CD4-positive, alpha-beta memory T cell (primary cell): ENCODE data around the gene RPUSD1. TPM values are rescaled to one million over a fixed set of nuclear protein-coding genes. Genes with fewer than 3 reads are reported as not detected.
A peak's percentile ranks its signal among the peaks of the same experiment; 100 is the strongest.

Experiments
- CTCF ChIA-PET: fragments of 350-600 bp; sonication (Branson Sonifier 250); formaldehyde crosslinking; loops from one replicate; lab custom pipeline; 2021; ENCODE audit warnings: inconsistent platforms; ENCODE audit not compliant: partially characterized antibody; lab: Charles Lee
- POLR2A ChIA-PET: fragments of 350-600 bp; sonication (Branson Sonifier 250); formaldehyde crosslinking; loops from one replicate; lab custom pipeline; 2021; ENCODE audit not compliant: partially characterized antibody; lab: Charles Lee
- DNase-seq, 5 donors: peaks; one replicate each; pipeline versions ENCODE4 v3.0.0 to v3.0.0-alpha.2; 2020 to 2022; ENCODE audit warnings: mixed read lengths in 1 of 5
- H3K27ac ChIP-seq: one replicate; pipeline ENCODE4 v1.7.0; 2013; ENCODE audit warnings: low read depth, low read length
- H3K27me3 ChIP-seq: 2 replicates; pipeline ENCODE4 v1.7.0; 2013; ENCODE audit warnings: mild to moderate bottlenecking, low read length, moderate library complexity; ENCODE audit not compliant: insufficient read depth
- H3K36me3 ChIP-seq: 2 replicates; pipeline ENCODE4 v1.7.0; 2013; ENCODE audit warnings: mild to moderate bottlenecking, low read length, moderate library complexity; ENCODE audit not compliant: insufficient read depth
- H3K4me1 ChIP-seq: 2 replicates; pipeline ENCODE4 v1.7.0; 2013; ENCODE audit warnings: mild to moderate bottlenecking, low read length, moderate library complexity; ENCODE audit not compliant: insufficient read depth
- H3K4me3 ChIP-seq, 2 donors: one replicate each; pipeline ENCODE4 v1.7.0; 2013; ENCODE audit warnings: low read length in 2 of 2, mild to moderate bottlenecking in 1 of 2
- H3K9me3 ChIP-seq, 2 donors: one replicate each; pipeline ENCODE4 v1.7.0; 2013; ENCODE audit warnings: low read length in 2 of 2, control low read depth in 1 of 2; ENCODE audit not compliant: control insufficient read depth in 1 of 2
- H3K27ac Mint-ChIP-seq, 7 donors: one replicate each; pipeline ENCODE4 v1.8.0; 2020 to 2021; ENCODE audit warnings: mixed read lengths in 7 of 7, mild to moderate bottlenecking in 6 of 7, inconsistent platforms in 3 of 7, moderate library complexity in 3 of 7
- H3K27me3 Mint-ChIP-seq, 2 donors: one replicate each; pipeline ENCODE4 v1.8.0; 2020 to 2021; ENCODE audit warnings: mixed read lengths in 2 of 2
- H3K36me3 Mint-ChIP-seq, 2 donors: one replicate each; pipeline ENCODE4 v1.8.0; 2020 to 2021; ENCODE audit warnings: mixed read lengths in 2 of 2, inconsistent platforms in 1 of 2, mild to moderate bottlenecking in 1 of 2
- H3K4me1 Mint-ChIP-seq, 4 donors: one replicate each; pipeline ENCODE4 v1.8.0; 2020 to 2021; ENCODE audit warnings: mixed read lengths in 4 of 4, mild to moderate bottlenecking in 1 of 4
- H3K4me3 Mint-ChIP-seq, 8 donors: one replicate each; pipeline ENCODE4 v1.8.0; 2020 to 2021; ENCODE audit warnings: mixed read lengths in 8 of 8, mild to moderate bottlenecking in 7 of 8, moderate library complexity in 6 of 8, inconsistent platforms in 3 of 8
- H3K9me3 Mint-ChIP-seq, 8 donors: one replicate each; pipeline ENCODE4 v1.8.0; 2020 to 2021; ENCODE audit warnings: mixed read lengths in 8 of 8, mild to moderate bottlenecking in 5 of 8, inconsistent platforms in 3 of 8, moderate library complexity in 1 of 8
- intact Hi-C: fragments of 100-400 bp; cut with micrococcal nuclease; formaldehyde crosslinking; loops from one replicate; pipeline ENCODE4 v1.15.1; 2023
- microRNA-seq: library from miRNA; unstranded; fragments of <30 nt; microRNA quantifications from one replicate; pipeline ENCODE4 v1.2.0, GENCODE V29; 2021; ENCODE audit warnings: borderline replicate concordance, borderline number of aligned reads, borderline microRNAs expressed, mixed read lengths
- polyA plus RNA-seq, 2 donors: library from polyadenylated mRNA; unstranded; fragments of 300-500 nt; fragmentation: Illumina TruSeq; gene quantifications; one replicate each; pipeline ENCODE4 v1.2.3, GENCODE V29; 2021
- total RNA-seq, 2 experiments: library from RNA; stranded (reverse); gene quantifications; one replicate each; pipeline ENCODE4 v1.2.3, GENCODE V29; 2021

RPUSD1 gene
- total and polyA plus RNA-seq, 4 experiments from 2014 or later = 19.9 to 31.1 (median 28.3) TPM

GRCh38 chr16:739560-740458 is 48.4 kb downstream of the RPUSD1 start:
- peaks cover 3 to 14% of the 10 kb centered on the region in 2 donors for H3K36me3 Mint-ChIP-seq

GRCh38 chr16:736936-737481 is 51.2 kb downstream of the RPUSD1 start:
- H3K27me3 Mint-ChIP-seq = no peaks in the 10 kb centered on the region
- POLR2A ChIA-PET = interaction anchor here (0.8 to 3.5 kb wide), 4 partner anchors 9 to 50 kb away, joined by 3 to 15 read pairs (median 5); partner anchors contain the start of genes CCDC78, HAGHL and METRN
- H3K36me3 Mint-ChIP-seq = peaks cover 3 to 20% of the 10 kb centered on the region in 2 donors

More at GRCh38 chr16:739560-740458, 48.4 kb downstream of the RPUSD1 start:
- Histone ChIP-seq H3K36me3 (peaks cover 24% of the 10 kb centered on the region), H3K4me1 (peaks cover 10% of the 10 kb centered on the region), H3K9me3 (no peaks in the 10 kb centered on the region), H3K27me3 (no peaks in the 10 kb centered on the region), H3K27ac (peak overlapping the region; percentile 85), H3K4me3 (peak overlapping the region in 1 of 2 donors; percentile 73)
- H3K4me3 Mint-ChIP-seq = peak overlapping the region; percentile 53 to 88 (median 66)
- no peaks in the 10 kb centered on the region for H3K27me3 Mint-ChIP-seq
- POLR2A ChIA-PET = interaction anchor here (0.6 to 2.2 kb wide), 7 partner anchors 12 to 46 kb away, joined by 3 to 21 read pairs (median 9); partner anchors contain the start of genes ANTKMT, CCDC78, HAGHL and METRN
- peak overlapping the region in 4 of 7 donors; percentile 7 to 60 (median 26) for H3K27ac Mint-ChIP-seq
- peaks cover 0 to 15% (median 1%) of the 10 kb centered on the region in 4 donors for H3K4me1 Mint-ChIP-seq
- CTCF ChIA-PET = interaction anchor here (1.0 to 4.3 kb wide), 6 partner anchors 19 to 29 kb away, joined by 3 to 27 read pairs (median 7); partner anchors contain the start of genes ANTKMT and METRN
- no peaks in the 10 kb centered on the region for H3K9me3 Mint-ChIP-seq
- intact Hi-C loops = loop anchor here (2.0 kb wide), 2 partner anchors 13 to 49 kb away; partner anchors contain the start of genes CCDC78, CHTF18, HAGHL and RPUSD1
- DNase-seq = no peak

GRCh38 chr16:735982-736453 is 52.2 kb downstream of the RPUSD1 start:
- no peak overlapping the region for H3K4me3 ChIP-seq
- intact Hi-C loops = no loop called here
- POLR2A ChIA-PET = interaction anchor here (0.6 to 3.5 kb wide), 7 partner anchors 8 to 51 kb away, joined by 3 to 15 read pairs (median 5); partner anchors contain the start of genes CCDC78 and HAGHL
- H3K9me3 ChIP-seq = no peaks in the 10 kb centered on the region
- H3K27me3 ChIP-seq = no peaks in the 10 kb centered on the region
- Mint-ChIP-seq H3K27ac (peak overlapping the region in 1 of 7 donors; percentile 17), H3K9me3 (no peaks in the 10 kb centered on the region), H3K4me1 (peaks cover 0 to 15% (median 1%) of the 10 kb centered on the region in 4 donors), H3K4me3 (no peak overlapping the region), H3K36me3 (peaks cover 3 to 21% of the 10 kb centered on the region in 2 donors), H3K27me3 (no peaks in the 10 kb centered on the region)
- H3K27ac ChIP-seq = no peak overlapping the region
- H3K4me1 ChIP-seq = peaks cover 10% of the 10 kb centered on the region
- H3K36me3 ChIP-seq = peaks cover 38% of the 10 kb centered on the region
- CTCF ChIA-PET = interaction anchor here (1.1 to 2.1 kb wide), 4 partner anchors 16 to 26 kb away, joined by 3 to 14 read pairs (median 5); no protein-coding TSS in a partner anchor
- no peak for DNase-seq

More at GRCh38 chr16:736936-737481, 51.2 kb downstream of the RPUSD1 start:
- Mint-ChIP-seq H3K27ac (no peak overlapping the region), H3K4me3 (no peak overlapping the region), H3K9me3 (no peaks in the 10 kb centered on the region), H3K4me1 (peaks cover 0 to 15% (median 1%) of the 10 kb centered on the region in 4 donors)
- intact Hi-C loops = no loop called here
- Histone ChIP-seq H3K27me3 (no peaks in the 10 kb centered on the region), H3K4me3 (no peak overlapping the region), H3K9me3 (no peaks in the 10 kb centered on the region), H3K36me3 (peaks cover 38% of the 10 kb centered on the region), H3K4me1 (peaks cover 10% of the 10 kb centered on the region), H3K27ac (no peak overlapping the region)
- CTCF ChIA-PET = interaction anchor here (0.6 to 2.1 kb wide), 6 partner anchors 17 to 27 kb away, joined by 3 to 14 read pairs (median 3); partner anchors contain the start of gene METRN
- DNase-seq = no peak

- Histone ChIP-seq H3K4me1 (peaks cover 8% of the 10 kb centered on the region), H3K36me3 (peaks cover 38% of the 10 kb centered on the region), H3K4me3 (no peak overlapping the region), H3K9me3 (no peaks in the 10 kb centered on the region), H3K27me3 (no peaks in the 10 kb centered on the region), H3K27ac (no peak overlapping the region)
- H3K4me3 Mint-ChIP-seq = no peak overlapping the region
- ChIA-PET POLR2A (interaction anchor here (0.8 to 3.5 kb wide), 6 partner anchors 7 to 52 kb away, joined by 3 to 15 read pairs (median 4); partner anchors contain the start of genes CCDC78 and HAGHL), CTCF (interaction anchor here (2.0 to 2.1 kb wide), 2 partner anchors 19 to 22 kb away, joined by 7 to 14 read pairs; no protein-coding TSS in a partner anchor)
- no peak for DNase-seq
- peak overlapping the region in 1 of 7 donors; percentile 50 for H3K27ac Mint-ChIP-seq
- peaks cover 0 to 15% (median 1%) of the 10 kb centered on the region in 4 donors for H3K4me1 Mint-ChIP-seq
- no peaks in the 10 kb centered on the region for H3K27me3 Mint-ChIP-seq
- H3K36me3 Mint-ChIP-seq = peaks cover 3 to 21% of the 10 kb centered on the region in 2 donors
- intact Hi-C loops = no loop called here
- H3K9me3 Mint-ChIP-seq = no peaks in the 10 kb centered on the region
These were observed 53.0 kb downstream of the RPUSD1 start for GRCh38 chr16:734981-735881.

Small RNA genes lying within 50 kb of the gene (microRNA-seq; reads per million reads assigned to microRNA genes)
- gene MIR662 = not detected

Other genes starting within 250 kb of the RPUSD1 start
- gene PRR35, start 228.0 kb downstream of the RPUSD1 start, total RNA-seq = not detected
- gene PRR35, start 228.0 kb downstream of the RPUSD1 start, polyA plus RNA-seq = not detected
- gene NHLRC4, start 221.4 kb downstream of the RPUSD1 start, total RNA-seq = 1 to 10 TPM; 2.4 to 3.2 TPM
- gene NHLRC4, start 221.4 kb downstream of the RPUSD1 start, polyA plus RNA-seq = 1 to 10 TPM; 2.1 to 2.7 TPM
- gene PIGQ, start 218.4 kb downstream of the RPUSD1 start, total RNA-seq = 10 to 100 TPM; 61.4 to 63.3 TPM
- 10 to 100 TPM in 1 of 2 donors, 1 to 10 TPM in 1; 7.2 to 12.5 TPM for gene PIGQ, start 218.4 kb downstream of the RPUSD1 start, polyA plus RNA-seq
- 10 to 100 TPM; 22.0 to 25.6 TPM for gene RAB40C, start 198.3 kb downstream of the RPUSD1 start, total RNA-seq
- gene RAB40C, start 198.3 kb downstream of the RPUSD1 start, polyA plus RNA-seq = 10 to 100 TPM in 1 of 2 donors, 1 to 10 TPM in 1; 6.8 to 17.7 TPM
- gene WFIKKN1, start 157.4 kb downstream of the RPUSD1 start, total RNA-seq = under 1 TPM; 0.67 to 0.86 TPM
- gene WFIKKN1, start 157.4 kb downstream of the RPUSD1 start, polyA plus RNA-seq = under 1 TPM in 1 of 2 donors, not detected in 1; 0.09 TPM
- gene METTL26, start 152.1 kb downstream of the RPUSD1 start, total RNA-seq = 10 to 100 TPM; 68.4 to 74.1 TPM
- 100 to 1,000 TPM in 1 of 2 donors, 10 to 100 TPM in 1; 90.1 to 106 TPM for gene METTL26, start 152.1 kb downstream of the RPUSD1 start, polyA plus RNA-seq
- gene MCRIP2, start 146.6 kb downstream of the RPUSD1 start, total RNA-seq = 10 to 100 TPM; 28.3 to 30.5 TPM
- gene MCRIP2, start 146.6 kb downstream of the RPUSD1 start, polyA plus RNA-seq = 10 to 100 TPM; 34.6 to 45.5 TPM
- 10 to 100 TPM; 18.0 to 19.7 TPM for gene WDR90, start 139.0 kb downstream of the RPUSD1 start, total RNA-seq
- gene WDR90, start 139.0 kb downstream of the RPUSD1 start, polyA plus RNA-seq = 1 to 10 TPM in 1 of 2 donors, under 1 TPM in 1; 0.96 to 1.7 TPM
- gene RHOT2, start 120.2 kb downstream of the RPUSD1 start, total RNA-seq = 100 to 1,000 TPM; 254 to 263 TPM
- gene RHOT2, start 120.2 kb downstream of the RPUSD1 start, polyA plus RNA-seq = 10 to 100 TPM; 46.6 to 54.3 TPM
- 1 to 10 TPM; 2.2 to 2.4 TPM for gene RHBDL1, start 112.7 kb downstream of the RPUSD1 start, total RNA-seq
- gene RHBDL1, start 112.7 kb downstream of the RPUSD1 start, polyA plus RNA-seq = 1 to 10 TPM; 2.1 to 2.8 TPM
- 100 to 1,000 TPM in 1 of 2 experiments, 10 to 100 TPM in 1; 97.2 to 110 TPM for gene STUB1, start 108.0 kb downstream of the RPUSD1 start, total RNA-seq
- 100 to 1,000 TPM; 147 to 181 TPM for gene STUB1, start 108.0 kb downstream of the RPUSD1 start, polyA plus RNA-seq
- gene JMJD8, start 104.0 kb downstream of the RPUSD1 start, total RNA-seq = 10 to 100 TPM; 45.0 to 49.0 TPM
- 10 to 100 TPM; 43.9 to 60.3 TPM for gene JMJD8, start 104.0 kb downstream of the RPUSD1 start, polyA plus RNA-seq
- 10 to 100 TPM; 15.5 to 16.1 TPM for gene WDR24, start 98.0 kb downstream of the RPUSD1 start, total RNA-seq
- 10 to 100 TPM; 10.2 to 12.2 TPM for gene WDR24, start 98.0 kb downstream of the RPUSD1 start, polyA plus RNA-seq
- gene FBXL16, start 82.6 kb downstream of the RPUSD1 start, total RNA-seq = 10 to 100 TPM; 58.4 to 59.5 TPM
- 10 to 100 TPM in 1 of 2 donors, 1 to 10 TPM in 1; 9.3 to 38.6 TPM for gene FBXL16, start 82.6 kb downstream of the RPUSD1 start, polyA plus RNA-seq
- gene METRN, start 73.3 kb downstream of the RPUSD1 start, total RNA-seq = 1 to 10 TPM; 6.9 to 7.7 TPM
- 10 to 100 TPM in 1 of 2 donors, 1 to 10 TPM in 1; 8.3 to 18.8 TPM for gene METRN, start 73.3 kb downstream of the RPUSD1 start, polyA plus RNA-seq
- 10 to 100 TPM; 21.5 to 23.5 TPM for gene ANTKMT, start 67.2 kb downstream of the RPUSD1 start, total RNA-seq
- 10 to 100 TPM; 14.5 to 36.4 TPM for gene ANTKMT, start 67.2 kb downstream of the RPUSD1 start, polyA plus RNA-seq
- 1 to 10 TPM; 4.5 to 5.1 TPM for gene CCDC78, start 61.9 kb downstream of the RPUSD1 start, total RNA-seq
- gene CCDC78, start 61.9 kb downstream of the RPUSD1 start, polyA plus RNA-seq = not detected
- 10 to 100 TPM; 17.2 to 24.4 TPM for gene HAGHL, start 61.3 kb downstream of the RPUSD1 start, total RNA-seq
- 1 to 10 TPM; 2.2 to 4.0 TPM for gene HAGHL, start 61.3 kb downstream of the RPUSD1 start, polyA plus RNA-seq
- 10 to 100 TPM; 58.2 TPM for gene CIAO3, start 47.4 kb downstream of the RPUSD1 start, total RNA-seq
- 10 to 100 TPM; 10.8 to 26.1 TPM for gene CIAO3, start 47.4 kb downstream of the RPUSD1 start, polyA plus RNA-seq
- not detected for gene MSLN, start 27.6 kb downstream of the RPUSD1 start, total RNA-seq
- not detected for gene MSLN, start 27.6 kb downstream of the RPUSD1 start, polyA plus RNA-seq
- 10 to 100 TPM; 42.1 to 46.9 TPM for gene CHTF18, start 239 bp upstream of the RPUSD1 start, total RNA-seq
- 1 to 10 TPM; 3.0 to 6.0 TPM for gene CHTF18, start 239 bp upstream of the RPUSD1 start, polyA plus RNA-seq
- gene GNG13, start 12.4 kb upstream of the RPUSD1 start, total RNA-seq = not detected
- gene GNG13, start 12.4 kb upstream of the RPUSD1 start, polyA plus RNA-seq = not detected
- gene LMF1, start 182.6 kb upstream of the RPUSD1 start, total RNA-seq = 10 to 100 TPM; 50.0 to 59.7 TPM
- 10 to 100 TPM in 1 of 2 donors, 1 to 10 TPM in 1; 8.5 to 15.2 TPM for gene LMF1, start 182.6 kb upstream of the RPUSD1 start, polyA plus RNA-seq
- 1 to 10 TPM; 3.1 to 3.4 TPM for gene SOX8, start 193.4 kb upstream of the RPUSD1 start, total RNA-seq
- 1 to 10 TPM in 1 of 2 donors, under 1 TPM in 1; 0.47 to 1.6 TPM for gene SOX8, start 193.4 kb upstream of the RPUSD1 start, polyA plus RNA-seq